Tibial nerve (tissue), 4 donors: ENCODE data around the gene CYP24A1.

Experiments
- CTCF ChIP-seq, 5 experiments: fragments of 200-600 bp in 3 of 5; fragments of 450-650 bp in 2 of 5; sonication (generic) in 3 of 5; IDR thresholded peaks; one replicate each; pipeline ENCODE4 v1.5.1; 2016 to 2019; ENCODE audit warnings: antibody characterized with exemption in 5 of 5, mild to moderate bottlenecking in 3 of 5, moderate library complexity in 2 of 5
- EP300 ChIP-seq, 2 donors: sonication (generic); formaldehyde crosslinking; IDR thresholded peaks; one replicate each; pipeline ENCODE4 v1.6.1; 2017; ENCODE audit warnings: antibody characterized with exemption in 2 of 2, mild to moderate bottlenecking in 1 of 2
- POLR2A ChIP-seq, 2 donors: fragments of 450-650 bp; IDR thresholded peaks; one replicate each; pipeline ENCODE4 v1.6.1; 2017; ENCODE audit warnings: antibody characterized with exemption in 2 of 2, mild to moderate bottlenecking in 2 of 2, moderate library complexity in 2 of 2

- TF ChIP-seq POLR2A (IDR thresholded peaks at IDR 0.05) (no peak), CTCF (IDR thresholded peaks at IDR 0.05) (no peak), EP300 (IDR thresholded peaks at IDR 0.05) (no peak)
Observed at GRCh38 chr20:54180931-54181330, 7.1 kb upstream of the CYP24A1 start.
